ENCODE measurements around the gene RCBTB1. TPM values are rescaled to one million over a fixed set of nuclear protein-coding genes. Genes with fewer than 3 reads are reported as not detected.

Gene RCBTB1
- polyA plus RNA-seq, 2 of the 4 experiments (the other 2 are of a cell fraction): 11.9 to 20.7 TPM

DNA sequence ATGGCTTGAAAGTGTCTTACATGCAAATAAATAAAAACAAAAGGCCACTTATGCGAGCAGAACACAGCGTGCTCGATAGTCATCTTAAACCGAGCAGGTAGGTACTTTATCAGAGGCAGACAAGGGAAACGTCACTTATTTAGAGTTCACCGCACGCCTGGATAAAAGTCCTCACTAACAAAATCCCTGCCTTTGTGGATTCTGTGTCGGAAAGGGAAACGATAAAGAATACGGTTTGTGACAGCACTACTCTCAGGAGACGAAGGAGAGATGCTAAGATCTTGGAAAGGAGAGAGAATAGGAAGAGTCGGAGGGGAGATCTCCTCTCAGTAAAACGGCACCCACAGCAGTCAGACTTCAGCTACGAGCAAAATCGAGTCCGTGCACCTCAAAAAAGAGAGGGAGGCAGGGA lies 581 bp downstream of the RCBTB1 start:
- Histone ChIP-seq H3K27ac (peak overlapping the region; percentile 90 to 93), H3K4me2 (peak overlapping the region; percentile 99), H3K4me1 (peaks cover 23% of the 10 kb centered on the region), H3K4me3 (peak overlapping the region; percentile 97), H3K9me3 (no peaks in the 10 kb centered on the region)
- ChIA-PET CTCF (no interaction called here), POLR2A (interaction anchor here (1.1 kb wide), 1 partner anchor 141 kb away, joined by 4 read pairs; the partner anchor contains the start of genes CAB39L and SETDB2)
- TF ChIP-seq JUNB (IDR thresholded peaks at IDR 0.05): no peak
- no peak for TF ChIP-seq CHD2 (IDR thresholded peaks at IDR 0.05; ENCODE audit: low read length, partially characterized antibody)
- no peak for TF ChIP-seq GATA3 (IDR thresholded peaks at IDR 0.05; ENCODE audit: borderline replicate concordance)
- TF ChIP-seq, protein P1, sequence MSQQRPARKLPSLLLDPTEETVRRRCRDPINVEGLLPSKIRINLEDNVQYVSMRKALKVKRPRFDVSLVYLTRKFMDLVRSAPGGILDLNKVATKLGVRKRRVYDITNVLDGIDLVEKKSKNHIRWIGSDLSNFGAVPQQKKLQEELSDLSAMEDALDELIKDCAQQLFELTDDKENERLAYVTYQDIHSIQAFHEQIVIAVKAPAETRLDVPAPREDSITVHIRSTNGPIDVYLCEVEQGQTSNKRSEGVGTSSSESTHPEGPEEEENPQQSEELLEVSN (IDR thresholded peaks at IDR 0.05; ENCODE audit: borderline replicate concordance, low read depth): no peak
- no peak for TF ChIP-seq ELK1 (IDR thresholded peaks at IDR 0.05; ENCODE audit: low read depth, low read length)
- TF ChIP-seq FOSL2 (IDR thresholded peaks at IDR 0.05): no peak
- no peak for TF ChIP-seq FOSL2 (CRISPR knock-in tag; IDR thresholded peaks at IDR 0.05)
- no peak for TF ChIP-seq SMC3 (IDR thresholded peaks at IDR 0.05)
- no peak for TF ChIP-seq RNF2 (IDR thresholded peaks at IDR 0.05; ENCODE audit: borderline replicate concordance, low read depth)
- TF ChIP-seq CHD4 (IDR thresholded peaks at IDR 0.05; ENCODE audit: borderline replicate concordance): no peak
- TF ChIP-seq ESRRA (IDR thresholded peaks at IDR 0.05; ENCODE audit: borderline replicate concordance, low read length): no peak
- no peak for TF ChIP-seq ZC3H11A (IDR thresholded peaks at IDR 0.05)
- TF ChIP-seq SREBF2 (IDR thresholded peaks at IDR 0.05): no peak
- TF ChIP-seq ZFP36 (IDR thresholded peaks at IDR 0.05; ENCODE audit: borderline replicate concordance, partially characterized antibody): no peak
- no peak for TF ChIP-seq HMGXB4 (CRISPR knock-in tag; IDR thresholded peaks at IDR 0.05; ENCODE audit: borderline replicate concordance)
- TF ChIP-seq, protein P2, sequence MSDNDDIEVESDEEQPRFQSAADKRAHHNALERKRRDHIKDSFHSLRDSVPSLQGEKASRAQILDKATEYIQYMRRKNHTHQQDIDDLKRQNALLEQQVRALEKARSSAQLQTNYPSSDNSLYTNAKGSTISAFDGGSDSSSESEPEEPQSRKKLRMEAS (IDR thresholded peaks at IDR 0.05): no peak
- no peak for TF ChIP-seq HOXA7 (CRISPR knock-in tag; IDR thresholded peaks at IDR 0.05)
- no peak for TF ChIP-seq POLR2A (IDR thresholded peaks at IDR 0.05; ENCODE audit: low read length)
- TF ChIP-seq, protein P3, sequence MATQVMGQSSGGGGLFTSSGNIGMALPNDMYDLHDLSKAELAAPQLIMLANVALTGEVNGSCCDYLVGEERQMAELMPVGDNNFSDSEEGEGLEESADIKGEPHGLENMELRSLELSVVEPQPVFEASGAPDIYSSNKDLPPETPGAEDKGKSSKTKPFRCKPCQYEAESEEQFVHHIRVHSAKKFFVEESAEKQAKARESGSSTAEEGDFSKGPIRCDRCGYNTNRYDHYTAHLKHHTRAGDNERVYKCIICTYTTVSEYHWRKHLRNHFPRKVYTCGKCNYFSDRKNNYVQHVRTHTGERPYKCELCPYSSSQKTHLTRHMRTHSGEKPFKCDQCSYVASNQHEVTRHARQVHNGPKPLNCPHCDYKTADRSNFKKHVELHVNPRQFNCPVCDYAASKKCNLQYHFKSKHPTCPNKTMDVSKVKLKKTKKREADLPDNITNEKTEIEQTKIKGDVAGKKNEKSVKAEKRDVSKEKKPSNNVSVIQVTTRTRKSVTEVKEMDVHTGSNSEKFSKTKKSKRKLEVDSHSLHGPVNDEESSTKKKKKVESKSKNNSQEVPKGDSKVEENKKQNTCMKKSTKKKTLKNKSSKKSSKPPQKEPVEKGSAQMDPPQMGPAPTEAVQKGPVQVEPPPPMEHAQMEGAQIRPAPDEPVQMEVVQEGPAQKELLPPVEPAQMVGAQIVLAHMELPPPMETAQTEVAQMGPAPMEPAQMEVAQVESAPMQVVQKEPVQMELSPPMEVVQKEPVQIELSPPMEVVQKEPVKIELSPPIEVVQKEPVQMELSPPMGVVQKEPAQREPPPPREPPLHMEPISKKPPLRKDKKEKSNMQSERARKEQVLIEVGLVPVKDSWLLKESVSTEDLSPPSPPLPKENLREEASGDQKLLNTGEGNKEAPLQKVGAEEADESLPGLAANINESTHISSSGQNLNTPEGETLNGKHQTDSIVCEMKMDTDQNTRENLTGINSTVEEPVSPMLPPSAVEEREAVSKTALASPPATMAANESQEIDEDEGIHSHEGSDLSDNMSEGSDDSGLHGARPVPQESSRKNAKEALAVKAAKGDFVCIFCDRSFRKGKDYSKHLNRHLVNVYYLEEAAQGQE (IDR thresholded peaks at IDR 0.05): no peak
- no peak for TF ChIP-seq USF2 (IDR thresholded peaks at IDR 0.05)
- TF ChIP-seq TP53 (CRISPR knock-in tag; IDR thresholded peaks at IDR 0.05): no peak
- FAIRE-seq: no peak
- WGBS (ENCODE audit: missing lambda C conversion rate): 7% methylated on average over 14 of the region's 16 CpGs
- ATAC-seq: peak in 1 of 2 experiments; percentile 33; a peak in 2 of 6 replicates
- no peak for DNase-seq (ENCODE audit: low read depth in 1 of 2, low spot score in 1 of 2)
